Measurements from ENCODE around the gene TMEM120B.

The TMEM120B gene

DNA sequence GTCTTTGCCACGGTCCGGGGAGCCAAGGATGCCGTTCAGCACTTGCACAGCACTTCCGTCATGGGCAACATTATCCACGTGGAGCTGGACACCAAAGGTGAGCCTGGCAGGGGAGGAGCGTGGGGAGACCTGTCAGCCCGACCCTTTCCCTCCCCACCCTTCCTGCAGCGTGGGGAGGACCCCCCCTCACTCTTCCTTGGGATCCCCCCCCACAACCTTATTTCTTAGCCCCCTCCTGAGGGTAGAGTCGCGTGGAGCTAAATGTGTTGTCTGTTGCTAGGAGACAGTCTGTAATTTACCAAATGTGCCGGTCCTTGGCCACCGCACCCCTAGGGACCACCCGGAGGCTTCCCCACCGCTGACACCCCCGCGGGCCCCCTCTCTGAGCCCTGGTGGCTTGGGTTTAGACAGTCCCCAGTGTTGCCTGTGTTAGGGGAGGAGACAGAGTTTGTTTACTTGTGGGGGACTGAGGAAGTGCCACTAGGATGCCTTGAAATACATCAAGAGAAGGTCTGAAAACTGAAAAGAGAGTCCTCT, 93.5 kb downstream of the TMEM120B start:
- DNase-seq = no peak

DNA sequence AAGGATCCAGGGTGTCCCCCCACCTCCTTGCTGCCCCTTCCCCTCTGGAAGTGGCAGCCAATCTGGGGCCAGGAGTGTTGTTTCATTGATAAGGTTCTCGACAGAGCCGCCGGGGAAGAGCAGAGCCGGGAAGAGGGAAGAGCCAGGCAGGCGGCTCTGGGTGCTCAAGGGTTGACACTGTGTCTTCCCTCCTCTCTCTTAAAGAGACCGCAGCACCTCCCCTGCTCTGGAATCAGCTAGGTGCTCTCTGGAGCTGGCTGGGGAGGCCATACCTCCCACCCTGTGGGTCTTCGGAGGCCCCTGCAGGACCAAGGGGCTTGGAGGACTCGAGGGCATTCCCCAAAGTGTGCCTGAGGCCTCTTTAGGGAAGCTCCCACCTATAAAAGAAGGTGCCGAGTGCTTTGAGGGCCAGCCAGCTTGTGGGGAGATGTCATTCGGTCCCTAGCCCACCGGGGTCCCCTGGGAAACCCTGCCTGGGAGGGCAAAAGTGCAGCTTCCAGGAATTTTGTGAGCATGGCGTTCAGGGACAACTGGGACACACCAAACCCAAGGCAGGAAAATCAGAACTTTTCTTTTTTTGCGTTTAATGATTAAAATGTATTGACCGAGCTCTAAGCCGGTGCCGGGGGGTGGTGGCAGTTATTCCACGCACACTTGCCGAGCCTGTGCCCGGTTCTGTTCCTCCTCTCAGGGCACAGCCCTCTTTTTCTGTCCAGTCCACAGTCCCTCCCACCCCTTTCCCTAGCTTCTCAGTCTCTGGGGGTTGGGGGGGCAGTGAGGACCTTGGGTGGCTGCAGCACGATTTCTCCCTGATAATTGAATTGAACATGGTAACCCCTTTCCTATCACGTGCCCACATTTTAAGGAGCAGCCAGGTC, 94.2 kb downstream of the TMEM120B start:
- DNase-seq = no peak

- DNase-seq = no peak
Measured at GRCh38 chr12:121807642-121808347, 95.2 kb downstream of the TMEM120B start.

GRCh38 chr12:121808623-121809022, 96.1 kb downstream of the TMEM120B start:
- no peak for DNase-seq

GRCh38 chr12:121809712-121810116, 97.2 kb downstream of the TMEM120B start:
- no peak for DNase-seq

GRCh38 chr12:121810234-121810817, 97.8 kb downstream of the TMEM120B start:
- no peak for DNase-seq

DNA sequence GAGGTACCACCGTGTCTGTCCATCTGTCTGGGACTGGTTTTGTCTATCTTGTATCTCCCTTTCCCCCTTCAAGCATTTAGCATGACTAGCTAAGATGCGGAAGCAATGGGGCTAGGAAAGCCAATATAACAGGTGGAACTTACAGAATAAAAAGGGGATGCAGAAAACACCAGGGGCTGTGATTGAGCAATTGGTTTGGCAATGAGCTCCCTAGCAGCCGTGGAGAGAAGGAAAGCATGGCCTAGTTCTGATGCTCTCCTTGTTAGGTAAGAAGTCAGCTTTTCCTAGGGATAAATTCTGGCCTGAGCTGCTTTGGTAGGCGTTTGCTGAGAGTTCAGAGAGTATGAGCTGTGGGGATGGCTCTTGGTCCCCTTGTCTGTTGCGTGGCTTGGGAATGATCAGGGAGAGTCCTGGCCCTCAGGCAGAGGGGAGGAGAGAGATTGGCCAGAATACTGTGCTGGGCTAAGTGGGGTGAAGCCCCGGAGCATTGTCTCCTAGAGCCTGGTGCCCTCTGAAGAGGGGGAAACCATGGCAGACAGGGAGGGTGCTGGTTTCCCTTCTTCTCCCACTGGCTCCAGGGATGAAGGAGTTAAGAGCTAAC, 98.4 kb downstream of the TMEM120B start:
- DNase-seq = no peak

DNA sequence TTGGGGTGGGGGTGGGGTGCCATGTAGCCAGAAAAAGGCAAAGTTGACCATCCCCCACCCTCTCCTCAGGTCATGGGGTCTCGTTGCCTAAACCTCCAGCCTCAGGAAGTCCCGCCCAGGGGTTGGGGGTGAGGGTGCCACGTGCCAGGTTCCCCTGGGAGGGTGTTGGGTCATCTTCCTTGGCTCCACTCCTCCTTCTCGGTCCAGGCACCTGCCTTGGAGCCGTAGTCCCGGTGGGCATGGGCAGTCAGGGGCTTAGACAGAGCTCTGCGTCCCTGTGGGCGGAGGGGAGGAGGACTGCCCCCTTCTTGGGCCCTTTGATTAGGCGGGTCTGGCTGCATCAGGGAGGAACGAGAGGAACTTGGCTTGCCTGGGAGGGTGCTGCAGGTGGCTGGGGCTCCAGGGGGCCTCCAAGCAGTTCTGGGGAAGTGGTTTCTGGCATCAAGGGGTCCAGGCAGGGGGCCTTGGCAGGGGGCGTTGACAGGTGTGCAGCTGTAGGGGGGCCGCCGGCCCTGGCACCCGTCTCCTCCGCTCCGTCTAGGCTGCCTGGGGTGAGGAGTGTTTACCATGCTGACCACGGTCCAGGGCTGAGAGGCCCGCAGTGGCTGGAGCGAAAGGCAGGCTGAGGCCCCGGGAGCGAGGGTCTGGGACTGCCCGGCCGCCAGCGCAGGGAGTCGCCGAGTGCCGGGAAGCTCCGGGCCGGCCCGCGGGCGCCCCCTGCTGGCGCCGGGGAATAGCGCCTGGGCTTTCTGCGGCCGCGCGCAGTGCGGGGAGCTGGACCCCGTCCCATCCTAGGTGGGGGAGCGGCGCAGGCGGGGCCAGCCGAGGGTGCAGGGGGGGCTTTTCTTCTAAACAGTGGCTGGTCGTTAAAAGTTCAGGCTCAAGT, 99.1 kb downstream of the TMEM120B start:
- no peak for DNase-seq

DNA sequence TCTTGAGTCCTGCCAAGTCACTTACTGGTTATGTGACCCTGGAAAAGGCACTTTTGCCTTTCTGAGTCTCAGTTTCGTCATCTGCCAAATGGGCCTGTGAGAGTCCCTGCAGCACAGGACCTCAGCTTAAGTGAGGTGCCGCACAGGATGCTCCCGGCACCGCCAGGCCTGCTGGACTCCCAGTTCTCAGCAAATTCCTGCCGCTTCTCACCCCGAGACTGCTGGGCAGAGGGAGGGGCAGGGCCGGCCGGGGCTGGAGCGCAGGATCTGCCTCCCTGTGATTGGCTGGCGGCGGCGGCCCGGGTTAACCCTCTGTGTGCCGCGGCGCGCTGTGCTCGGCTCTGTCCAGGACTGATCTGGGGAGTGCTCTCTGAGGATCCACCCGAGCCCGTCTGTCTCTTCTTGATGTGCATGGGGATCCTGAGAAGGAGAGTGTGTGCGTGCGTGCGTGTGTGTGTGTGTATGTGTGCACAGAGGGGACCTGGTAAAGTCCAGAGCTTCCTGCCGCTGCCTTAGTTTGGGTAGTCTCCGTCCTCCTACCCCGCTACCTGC, 99.8 kb downstream of the TMEM120B start:
- no peak for DNase-seq

- no peak for DNase-seq
Measured at GRCh38 chr12:121812921-121813896, 100.7 kb downstream of the TMEM120B start.

GRCh38 chr12:121813951-121814350, 101.4 kb downstream of the TMEM120B start:
- DNase-seq = no peak

- DNase-seq = no peak
Measured at GRCh38 chr12:121814429-121815119, 102.0 kb downstream of the TMEM120B start.

- no peak for DNase-seq
Measured at GRCh38 chr12:121815263-121815662, 102.7 kb downstream of the TMEM120B start.

- DNase-seq = no peak
Measured at GRCh38 chr12:121816925-121817647, 104.5 kb downstream of the TMEM120B start.

DNA sequence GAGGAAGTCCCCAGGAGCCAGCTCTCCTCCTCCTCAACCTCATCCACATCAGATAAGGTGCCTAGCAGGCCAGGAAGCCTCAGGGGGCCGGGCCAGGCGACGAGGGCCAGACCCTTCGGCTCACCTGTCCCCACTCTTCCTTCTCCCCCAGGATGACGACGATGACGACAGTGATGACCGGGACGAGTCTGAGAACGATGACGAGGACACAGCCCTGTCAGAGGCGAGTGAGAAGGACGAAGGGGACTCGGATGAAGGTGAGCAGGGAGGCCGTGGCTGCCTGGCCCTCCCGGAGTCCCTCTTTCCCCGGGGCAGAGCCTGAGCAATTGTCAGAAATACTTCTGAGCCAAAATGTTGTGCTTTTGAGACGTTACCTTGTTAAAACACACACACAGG, 105.1 kb downstream of the TMEM120B start:
- DNase-seq = no peak

DNA sequence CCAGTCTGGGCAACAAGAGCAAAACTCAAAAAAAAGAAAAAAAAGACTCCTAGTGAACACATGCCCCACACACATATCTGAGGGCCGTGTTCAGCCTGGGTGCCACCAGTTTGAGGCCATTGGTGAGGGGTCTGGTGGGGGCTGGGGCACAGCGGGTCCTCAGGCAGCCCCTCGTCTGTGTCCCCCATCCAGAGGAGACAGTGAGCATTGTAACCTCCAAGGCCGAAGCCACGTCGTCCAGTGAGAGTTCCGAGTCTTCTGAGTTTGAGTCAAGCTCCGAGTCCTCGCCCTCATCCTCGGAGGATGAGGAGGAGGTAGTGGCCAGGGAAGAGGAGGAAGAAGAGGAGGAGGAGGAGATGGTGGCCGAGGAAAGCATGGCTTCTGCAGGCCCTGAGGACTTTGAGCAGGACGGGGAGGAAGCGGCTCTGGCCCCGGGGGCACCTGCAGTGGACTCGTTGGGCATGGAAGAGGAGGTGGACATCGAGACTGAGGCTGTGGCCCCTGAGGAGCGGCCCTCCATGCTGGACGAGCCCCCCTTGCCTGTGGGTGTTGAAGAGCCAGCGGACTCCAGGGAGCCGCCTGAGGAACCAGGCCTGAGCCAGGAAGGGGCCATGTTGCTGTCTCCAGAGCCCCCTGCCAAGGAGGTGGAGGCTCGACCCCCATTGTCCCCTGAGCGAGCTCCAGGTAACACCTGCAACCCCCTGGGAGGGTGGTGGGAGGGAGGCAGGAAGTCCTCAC, 106.8 kb downstream of the TMEM120B start:
- DNase-seq = no peak

DNA sequence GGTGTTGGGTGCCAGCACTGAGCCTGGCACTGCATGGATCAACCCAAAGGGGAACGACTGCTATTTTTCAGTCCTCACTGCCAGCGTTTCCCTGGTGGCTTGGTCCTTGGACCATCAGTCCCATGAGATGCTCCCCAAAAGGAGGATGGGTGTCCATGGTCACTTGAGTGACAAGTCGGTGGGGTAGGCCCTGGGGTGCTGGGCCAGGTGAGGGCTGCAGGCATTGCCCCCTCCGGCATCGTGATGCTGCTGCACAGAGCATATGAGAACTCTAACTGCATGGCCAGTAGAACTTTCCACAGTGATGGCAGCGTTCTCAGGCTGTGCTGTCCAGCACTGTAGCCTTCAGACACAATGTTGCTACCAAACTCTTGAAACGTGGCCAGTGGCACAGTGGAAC, 107.5 kb downstream of the TMEM120B start:
- no peak for DNase-seq

DNA sequence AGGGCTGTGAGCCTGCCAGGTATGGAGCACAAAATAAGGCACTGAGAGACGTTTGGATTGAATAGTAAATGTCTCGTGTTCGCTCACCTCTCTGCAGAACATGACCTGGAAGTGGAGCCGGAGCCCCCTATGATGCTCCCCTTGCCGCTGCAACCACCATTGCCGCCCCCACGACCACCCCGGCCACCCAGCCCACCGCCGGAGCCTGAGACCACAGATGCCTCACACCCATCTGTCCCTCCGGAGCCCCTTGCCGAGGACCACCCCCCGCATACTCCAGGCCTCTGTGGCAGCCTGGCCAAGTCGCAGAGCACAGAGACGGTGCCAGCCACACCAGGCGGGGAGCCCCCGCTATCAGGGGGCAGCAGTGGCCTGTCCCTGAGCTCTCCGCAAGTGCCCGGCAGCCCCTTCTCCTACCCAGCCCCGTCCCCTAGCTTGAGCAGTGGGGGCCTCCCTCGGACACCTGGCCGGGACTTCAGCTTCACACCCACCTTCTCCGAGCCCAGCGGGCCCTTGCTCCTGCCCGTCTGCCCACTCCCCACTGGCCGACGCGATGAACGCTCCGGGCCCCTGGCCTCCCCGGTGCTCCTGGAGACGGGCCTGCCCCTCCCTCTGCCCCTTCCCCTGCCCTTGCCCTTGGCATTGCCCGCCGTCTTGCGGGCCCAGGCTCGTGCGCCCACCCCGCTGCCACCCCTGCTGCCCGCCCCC, 110.0 kb downstream of the TMEM120B start:
- DNase-seq = no peak
